HL-60/S4 treated with retinoic acid at 250 ng/mL for 4 days and 3 days (cell line): ENCODE data around the gene ZEB2.

Experiments used
- in situ Hi-C: fragments of 300-500 bp; cut with MboI; formaldehyde crosslinking; loops from 2 replicates; pipeline ENCODE4 v1.7.0; 2022; ENCODE audit warnings: low sequenced_read_pairs

The ZEB2 gene

DNA sequence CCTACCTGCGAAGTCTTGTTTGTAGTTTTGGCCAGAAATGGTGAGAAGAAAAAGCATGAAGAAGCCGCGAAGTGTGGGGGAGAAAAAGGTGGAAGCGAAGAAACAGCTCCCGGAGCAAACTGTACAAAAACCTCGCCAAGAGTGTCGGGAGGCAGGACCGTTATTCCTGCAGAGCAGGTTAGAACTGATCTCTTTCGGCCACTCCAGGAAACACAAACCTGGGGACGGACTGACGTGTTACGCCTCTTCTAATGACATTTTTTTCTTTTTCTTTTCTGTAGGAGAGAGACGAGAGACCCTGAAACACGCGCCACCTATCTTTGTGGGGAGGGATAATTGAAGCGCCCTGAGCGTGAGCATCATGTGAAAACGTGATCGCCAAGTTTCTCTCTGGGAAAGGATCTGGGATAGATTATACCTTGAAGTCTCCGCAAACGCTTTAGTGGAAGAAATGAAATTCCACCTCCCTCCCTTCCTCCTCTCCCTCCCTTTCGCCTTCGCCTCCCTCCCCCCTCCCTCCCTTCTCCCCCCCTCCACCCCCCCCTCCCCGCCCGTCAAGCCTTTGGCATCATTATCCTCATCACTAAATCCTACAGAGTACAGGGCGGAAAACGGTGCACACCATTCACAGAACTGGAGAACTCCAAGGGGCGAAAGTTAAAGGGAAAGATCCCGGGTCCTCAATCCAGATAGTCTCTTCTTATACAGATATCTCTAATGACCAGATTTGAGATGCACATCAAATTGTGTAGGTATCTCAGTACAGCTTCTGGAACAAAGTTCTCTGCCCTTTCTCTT is at the start of gene ZEB2:
Gene ZEB2 (minus strand): TSS at position 186 of the 798 bp plus-strand sequence. CDS start 2,769 bp downstream, outside the sequence.
- in situ Hi-C loops: no loop called here

DNA sequence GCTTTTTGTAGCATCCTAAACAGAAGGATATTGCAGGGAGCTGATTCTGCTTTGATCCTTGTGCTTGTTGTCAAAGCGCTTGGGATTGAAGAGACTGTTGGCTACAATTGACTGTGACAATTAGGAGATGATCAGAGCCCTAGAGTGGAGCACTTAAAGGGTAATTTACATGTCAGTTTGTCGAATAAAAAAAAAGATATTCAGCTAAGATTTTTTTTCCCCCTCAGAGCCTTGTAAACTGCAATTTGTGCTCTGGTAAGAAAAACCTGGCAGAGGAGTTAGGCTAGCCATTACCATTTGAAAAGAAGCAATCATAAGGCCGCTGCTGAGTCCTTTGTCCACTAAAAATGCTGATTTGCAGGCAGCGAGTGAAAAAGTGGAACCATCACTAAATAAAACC is 47.8 kb upstream of the ZEB2 start:
- in situ Hi-C loops: no loop called here

DNA sequence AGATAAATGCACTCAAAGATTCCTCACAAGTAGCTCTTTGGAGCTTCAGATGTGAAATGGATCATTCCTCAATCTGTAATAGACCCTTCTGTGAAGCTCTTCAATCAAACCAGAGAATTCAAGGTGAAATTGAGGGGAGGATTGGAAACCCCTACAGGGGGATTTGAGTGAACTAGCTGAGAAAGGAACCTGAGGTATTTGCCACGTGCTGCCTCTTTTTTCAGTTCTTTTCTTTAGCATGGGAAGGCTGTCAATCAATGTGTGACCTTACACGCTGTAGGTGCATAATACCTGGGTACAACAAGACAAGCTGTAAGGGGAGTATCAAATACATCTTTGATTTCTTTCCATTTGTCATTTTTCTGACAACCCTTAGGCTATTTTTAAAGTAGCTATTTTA is 46.5 kb upstream of the ZEB2 start:
- in situ Hi-C loops: no loop called here

GRCh38 chr2:144560251-144560650 is 40.3 kb upstream of the ZEB2 start:
- in situ Hi-C loops: no loop called here

- in situ Hi-C loops: no loop called here
Observed at GRCh38 chr2:144559681-144560080, 39.8 kb upstream of the ZEB2 start.

DNA sequence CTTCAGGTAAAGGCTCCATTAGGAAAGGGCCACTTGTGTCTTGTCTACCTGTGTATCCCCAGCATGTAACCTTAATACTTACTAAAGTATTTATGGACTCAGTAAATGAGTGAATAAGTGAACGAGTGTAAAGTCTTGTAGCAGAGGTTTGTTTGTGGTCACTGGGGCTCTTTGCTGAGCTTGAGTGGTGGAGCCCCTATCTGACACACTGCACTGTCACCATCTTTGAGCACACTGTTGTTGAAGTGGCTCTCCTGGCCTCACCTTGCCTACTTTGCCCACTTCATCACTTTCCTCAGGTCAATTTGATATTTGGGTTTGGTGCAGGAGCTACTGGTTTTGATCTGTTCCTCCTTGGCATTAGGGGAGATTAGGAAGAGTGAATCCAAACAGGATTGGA is 39.3 kb upstream of the ZEB2 start:
- in situ Hi-C loops: no loop called here

DNA sequence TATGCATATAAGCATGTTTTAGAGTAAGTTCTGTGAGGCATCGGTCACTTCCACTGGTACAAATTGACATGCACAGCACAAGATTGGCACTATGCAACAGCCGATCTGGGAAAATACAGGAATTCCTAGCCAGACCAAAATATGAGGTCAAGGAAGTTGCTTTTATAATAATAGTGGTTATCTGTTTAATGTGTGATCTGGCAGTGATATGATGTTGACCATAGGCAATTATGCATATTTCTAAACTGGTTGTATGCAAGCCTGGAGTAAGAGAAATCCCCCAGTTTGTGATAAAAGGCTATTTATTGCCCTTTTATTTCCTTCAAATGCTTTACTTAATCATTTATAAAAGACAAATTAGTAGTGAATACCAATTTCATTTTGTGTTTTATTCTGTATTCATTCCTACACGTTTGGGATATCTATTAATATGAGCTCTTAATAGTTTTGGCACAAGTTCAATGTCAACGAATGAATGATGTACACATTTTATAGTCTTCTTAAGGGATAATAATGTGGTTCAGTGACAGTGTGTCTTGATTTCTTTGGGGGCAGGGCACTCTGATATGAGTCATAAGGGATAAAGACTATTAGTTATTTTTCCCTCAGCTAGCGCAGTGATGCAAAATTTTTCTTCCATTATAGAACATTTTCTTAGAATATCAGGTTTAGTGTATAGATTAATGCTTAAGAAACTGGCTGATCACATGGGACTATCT is 34.7 kb upstream of the ZEB2 start:
- in situ Hi-C loops: no loop called here

DNA sequence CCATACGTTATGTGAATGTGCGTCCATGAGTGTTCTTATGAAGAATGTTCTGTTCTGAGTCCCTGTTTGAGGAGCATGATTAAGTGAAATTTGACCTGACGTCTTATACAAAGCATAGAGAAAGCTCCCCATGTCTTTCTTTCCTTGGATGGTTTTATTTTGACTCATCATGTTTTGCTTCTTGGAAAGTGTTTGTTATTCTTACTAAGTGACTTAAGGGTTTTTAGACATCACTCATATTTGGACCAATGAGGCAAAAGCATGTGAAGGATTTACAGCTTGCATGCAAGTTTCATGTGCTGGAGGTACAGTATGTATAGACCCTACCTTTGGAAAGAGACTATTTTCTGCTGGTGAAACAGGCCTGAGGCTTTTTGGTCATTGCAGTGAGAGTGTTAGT is 33.5 kb upstream of the ZEB2 start:
- in situ Hi-C loops: no loop called here

GRCh38 chr2:144552821-144553220 is 32.9 kb upstream of the ZEB2 start:
- in situ Hi-C loops: no loop called here

DNA sequence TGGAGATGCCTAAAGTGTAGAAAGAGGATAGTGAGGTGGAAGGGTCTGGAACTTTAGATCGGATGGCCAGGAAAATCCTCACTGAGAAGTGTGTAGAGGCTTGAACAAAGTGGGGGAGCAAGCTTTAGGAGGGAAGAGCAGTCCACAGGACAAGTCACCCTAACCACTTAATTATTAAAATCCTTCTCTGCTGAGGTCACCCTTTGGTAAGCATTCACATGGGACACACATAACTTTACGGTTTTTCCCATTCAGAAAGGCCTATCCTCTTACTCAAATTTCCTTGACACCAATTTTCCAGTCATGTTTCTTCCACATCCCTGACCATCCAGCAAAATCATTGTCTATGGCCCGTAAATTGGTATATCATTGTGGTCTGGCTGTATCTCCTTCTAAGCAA is 31.0 kb upstream of the ZEB2 start:
- in situ Hi-C loops: no loop called here

DNA sequence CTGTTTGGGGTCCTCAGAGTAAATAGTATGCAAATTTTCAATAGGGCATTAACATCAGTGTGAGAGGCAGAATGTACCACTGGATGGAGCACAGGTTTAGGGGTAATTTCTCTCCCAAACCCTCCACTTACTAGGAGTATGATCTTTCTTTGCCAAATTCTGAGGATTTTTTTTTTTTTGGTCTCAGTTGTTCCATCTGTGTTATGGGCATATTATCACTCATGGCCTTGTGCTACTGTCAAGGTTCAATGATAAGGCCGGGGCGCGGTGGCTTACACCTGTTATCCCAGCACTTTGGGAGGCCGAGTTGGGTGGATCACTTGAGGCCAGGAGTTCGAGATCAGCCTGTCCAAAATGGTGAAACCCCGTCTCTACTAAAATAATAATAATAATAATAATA is 30.2 kb upstream of the ZEB2 start:
- in situ Hi-C loops: no loop called here

DNA sequence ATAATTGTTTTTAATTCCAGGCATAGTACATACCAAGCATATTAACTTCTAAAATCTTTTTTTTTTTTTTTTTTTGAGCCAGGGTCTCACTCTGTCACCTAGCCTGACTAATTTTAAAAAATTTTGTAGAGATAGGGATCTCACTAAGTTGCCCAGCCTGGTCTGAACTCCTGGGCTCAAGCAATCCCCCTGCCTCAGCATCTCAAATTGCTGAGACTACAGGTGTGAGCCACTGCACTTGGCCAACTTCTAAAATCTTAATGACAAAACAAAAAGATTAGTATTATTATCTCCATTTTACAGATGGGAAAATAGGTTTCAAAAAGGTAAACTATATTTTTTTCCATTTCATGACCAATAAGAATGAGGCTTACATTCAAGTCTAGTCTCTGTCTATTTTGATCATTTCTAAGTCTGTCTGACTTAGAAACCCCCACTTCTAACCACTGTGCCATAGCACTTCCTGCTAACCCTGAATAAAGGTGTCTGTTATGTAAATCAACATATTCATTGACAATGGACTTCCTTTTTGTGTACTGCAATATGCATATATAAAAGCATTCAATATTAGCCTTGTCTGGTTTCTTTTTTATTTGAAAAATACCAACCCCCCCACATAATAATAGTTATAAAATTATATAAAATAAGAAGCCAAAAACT is 28.7 kb upstream of the ZEB2 start:
- in situ Hi-C loops: no loop called here

DNA sequence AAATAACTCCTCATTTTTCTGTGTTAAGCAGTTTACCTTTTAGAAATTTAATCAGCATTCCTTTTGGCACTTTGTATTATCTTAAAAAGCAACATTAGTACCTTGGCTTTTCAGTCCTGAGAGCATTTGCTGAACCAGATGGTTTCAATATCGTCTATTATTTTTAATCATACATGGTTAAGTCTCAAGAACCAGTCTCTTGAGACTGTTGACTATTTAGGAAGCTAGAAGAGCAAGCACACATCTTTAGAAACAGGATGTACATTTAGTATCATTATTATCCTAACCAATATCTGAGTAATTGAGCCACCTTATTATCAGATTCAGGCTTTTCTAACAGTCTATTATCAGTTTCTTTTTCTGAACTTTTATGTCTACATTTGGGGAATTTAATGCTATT is 28.2 kb upstream of the ZEB2 start:
- in situ Hi-C loops: no loop called here

GRCh38 chr2:144547494-144547893 is 27.6 kb upstream of the ZEB2 start:
- in situ Hi-C loops: no loop called here

DNA sequence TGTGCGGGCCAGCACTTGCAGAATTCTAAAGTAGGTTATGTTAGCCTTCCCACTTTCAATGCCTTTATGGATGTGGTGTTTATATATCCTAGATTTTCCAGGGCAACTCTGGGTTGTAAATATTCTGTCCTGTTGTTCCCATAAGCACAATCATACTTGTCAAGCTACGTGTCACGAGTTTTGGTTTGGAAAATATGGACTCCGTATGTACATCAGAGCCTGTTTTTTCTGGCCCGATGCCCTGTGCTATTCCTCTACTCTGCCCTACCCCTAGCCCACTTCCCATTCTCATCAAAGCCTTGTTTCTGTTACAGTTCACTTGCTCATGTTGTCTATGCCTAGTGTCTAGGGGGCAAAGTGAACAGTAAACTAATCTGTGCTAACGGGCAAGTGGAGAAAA is 27.0 kb upstream of the ZEB2 start:
- in situ Hi-C loops: no loop called here

- in situ Hi-C loops: no loop called here
Observed at GRCh38 chr2:144545787-144546186, 25.9 kb upstream of the ZEB2 start.

DNA sequence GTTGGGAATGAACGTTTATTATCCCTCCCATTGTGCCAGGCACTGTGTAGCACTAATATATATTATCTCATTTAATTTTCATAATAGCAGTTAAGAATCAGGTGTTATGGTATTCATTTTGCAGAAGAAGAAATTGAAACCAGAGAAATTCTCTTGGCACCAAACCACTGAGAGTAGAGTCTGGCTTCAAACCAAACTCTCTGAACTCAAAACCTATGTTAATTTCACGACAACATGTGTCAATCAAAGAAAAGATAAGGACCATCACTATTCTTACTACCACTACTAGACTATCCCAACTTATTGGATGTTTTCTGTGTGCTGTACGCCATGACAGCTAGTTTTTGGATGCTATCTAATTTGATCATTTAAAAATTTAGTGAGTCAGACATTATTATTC is 24.1 kb upstream of the ZEB2 start:
- in situ Hi-C loops: no loop called here

- in situ Hi-C loops: no loop called here
Observed at GRCh38 chr2:144541396-144541795, 21.5 kb upstream of the ZEB2 start.

DNA sequence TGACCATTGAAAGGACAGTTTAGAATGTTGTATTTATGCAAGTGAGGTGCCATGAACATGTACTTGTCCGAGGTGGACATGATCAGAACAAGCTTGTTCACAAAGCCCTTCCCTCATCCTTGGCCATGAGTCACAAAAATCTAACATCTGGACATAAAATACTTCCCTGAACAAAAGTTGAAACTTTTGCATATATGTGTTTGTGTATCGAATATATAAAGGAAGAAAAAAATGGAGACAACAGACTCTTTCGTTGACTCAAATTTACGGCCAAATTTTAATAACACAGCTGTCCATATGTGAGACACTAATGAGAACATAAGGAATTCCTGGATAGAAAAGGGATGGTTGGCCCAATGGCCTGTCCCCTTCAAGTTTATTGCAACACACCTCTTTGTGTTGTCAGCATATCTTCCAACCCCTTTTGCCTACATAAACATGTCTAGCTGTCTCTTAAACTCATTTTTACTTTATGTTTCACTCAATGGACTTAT is 19.4 kb upstream of the ZEB2 start:
- in situ Hi-C loops: no loop called here

GRCh38 chr2:144535300-144535699 is 15.4 kb upstream of the ZEB2 start:
- in situ Hi-C loops: no loop called here

DNA sequence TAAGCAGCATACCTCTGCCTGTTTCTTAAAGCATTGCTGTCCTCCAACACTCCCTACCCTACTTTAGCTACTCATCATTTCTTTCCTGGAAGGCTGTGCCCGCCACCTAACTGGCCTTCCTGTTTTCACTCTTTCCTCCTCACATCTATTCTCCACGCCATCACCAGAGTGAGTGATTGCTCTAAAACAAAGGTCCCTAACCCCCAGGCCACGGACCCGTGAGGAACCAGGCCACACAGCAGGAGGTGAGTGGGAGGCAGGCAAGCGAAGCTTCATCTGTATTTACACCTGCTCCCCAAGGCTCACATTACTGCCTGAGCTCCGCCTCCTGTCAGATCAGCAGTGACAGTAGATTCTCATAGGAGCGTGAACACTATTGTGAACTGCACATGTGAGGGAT is 13.3 kb upstream of the ZEB2 start:
- in situ Hi-C loops: no loop called here

DNA sequence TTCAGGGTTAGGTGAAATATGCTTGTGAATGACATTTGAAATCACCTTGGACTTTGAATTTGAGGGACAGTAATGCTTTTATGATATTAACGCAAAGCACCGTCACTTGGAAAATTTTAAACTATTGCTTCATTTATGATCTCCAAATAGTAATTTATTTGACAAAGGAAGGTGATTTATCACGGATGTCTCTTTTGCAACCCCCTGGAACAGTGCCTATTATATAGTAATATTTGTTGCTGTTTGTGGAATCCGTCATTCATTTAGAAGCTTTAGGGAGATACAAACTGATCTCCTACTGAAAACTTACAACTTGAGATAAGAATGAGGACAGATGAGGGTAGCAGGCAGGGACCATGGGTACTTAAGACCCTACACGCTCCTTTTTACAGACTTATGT is 10.7 kb upstream of the ZEB2 start:
- in situ Hi-C loops: no loop called here
